HG03565 (cell line): ENCODE results near the gene RUFY1.

Experiments
- ATAC-seq: cut with Tn5 transposase; IDR thresholded peaks from one replicate; pipeline ENCODE4 v1.9.1; 2021; ENCODE audit warnings: mild to moderate bottlenecking, moderate library complexity; ENCODE audit not compliant: unreplicated experiment

The RUFY1 gene

DNA sequence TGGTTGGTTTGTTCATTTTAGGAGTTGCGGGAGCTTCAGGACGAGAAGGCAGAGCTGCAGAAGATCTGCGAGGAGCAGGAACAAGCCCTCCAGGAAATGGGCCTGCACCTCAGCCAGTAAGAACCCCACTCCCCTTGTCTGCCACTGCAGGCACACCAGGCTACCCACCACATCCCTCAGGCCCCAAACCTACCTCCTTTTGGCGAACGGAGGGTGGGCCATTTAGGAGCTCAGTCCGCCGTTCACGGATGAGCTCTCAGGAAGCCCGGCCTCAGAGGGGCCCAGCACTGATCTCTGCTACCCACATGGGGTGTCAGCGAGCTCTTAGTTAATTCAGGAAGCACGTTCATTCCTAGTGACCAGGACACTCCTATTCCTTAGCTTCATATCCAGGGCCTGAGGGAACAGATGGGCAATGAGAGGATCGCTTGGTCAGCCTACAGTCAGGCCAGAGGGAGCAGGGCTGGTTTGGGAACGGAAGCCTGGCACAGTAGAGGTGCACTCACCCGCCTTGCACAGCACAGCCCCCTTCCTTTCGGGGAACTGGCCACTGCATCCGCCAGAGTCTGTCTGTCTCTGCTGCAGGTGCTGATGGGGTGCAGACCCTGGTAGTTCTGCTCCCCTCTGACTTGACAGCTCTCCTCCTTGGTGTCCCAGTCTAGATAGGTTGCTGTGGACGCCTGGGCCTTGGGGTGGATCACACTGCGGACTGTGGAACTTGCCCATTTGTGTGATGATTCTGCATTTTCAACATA is 51.7 kb downstream of the RUFY1 start:
- no peak for ATAC-seq

GRCh38 chr5:179603308-179603707 is 53.0 kb downstream of the RUFY1 start:
- no peak for ATAC-seq

- no peak for ATAC-seq
Measured at GRCh38 chr5:179605026-179605833, 54.9 kb downstream of the RUFY1 start.

- no peak for ATAC-seq
Measured at GRCh38 chr5:179606071-179606909, 55.9 kb downstream of the RUFY1 start.

GRCh38 chr5:179606910-179607159 is 56.5 kb downstream of the RUFY1 start:
- ATAC-seq = no peak

DNA sequence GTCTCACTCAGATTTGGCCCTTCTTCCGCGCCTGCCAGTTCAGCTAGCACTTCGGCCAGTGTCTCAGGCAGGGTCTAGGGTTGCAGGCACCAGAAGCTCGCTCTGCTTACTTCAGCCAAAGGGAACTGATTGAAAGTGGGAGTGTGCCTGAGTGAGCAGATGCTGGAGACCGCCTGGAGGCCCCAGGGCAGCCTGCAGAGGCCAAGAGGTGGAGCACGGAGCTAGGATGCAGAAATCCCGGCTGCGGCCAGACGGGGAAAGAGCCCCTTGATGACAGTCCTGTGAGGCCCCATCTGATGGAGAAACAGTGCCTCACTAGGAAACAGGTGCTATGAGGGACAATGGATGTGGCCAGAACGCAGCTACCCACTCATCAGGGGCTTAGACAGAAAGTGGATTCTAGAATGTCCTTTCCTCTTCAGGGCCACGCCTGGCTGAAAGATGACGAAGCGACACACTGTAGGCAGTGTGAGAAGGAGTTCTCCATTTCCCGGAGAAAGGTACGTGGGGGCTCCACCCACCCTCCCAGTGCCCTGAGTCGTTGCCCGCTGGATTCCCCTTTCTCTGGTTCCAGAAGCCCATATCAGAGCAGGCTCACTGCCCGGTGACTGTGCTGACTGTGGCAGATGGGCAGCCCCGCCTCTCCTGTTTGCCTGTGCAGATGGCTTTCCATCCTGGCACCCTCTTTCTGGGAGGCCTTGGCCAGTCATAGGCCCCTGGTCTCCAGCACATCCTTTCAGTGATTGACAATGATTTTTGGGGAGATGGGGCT is 57.0 kb downstream of the RUFY1 start:
- no peak for ATAC-seq

DNA sequence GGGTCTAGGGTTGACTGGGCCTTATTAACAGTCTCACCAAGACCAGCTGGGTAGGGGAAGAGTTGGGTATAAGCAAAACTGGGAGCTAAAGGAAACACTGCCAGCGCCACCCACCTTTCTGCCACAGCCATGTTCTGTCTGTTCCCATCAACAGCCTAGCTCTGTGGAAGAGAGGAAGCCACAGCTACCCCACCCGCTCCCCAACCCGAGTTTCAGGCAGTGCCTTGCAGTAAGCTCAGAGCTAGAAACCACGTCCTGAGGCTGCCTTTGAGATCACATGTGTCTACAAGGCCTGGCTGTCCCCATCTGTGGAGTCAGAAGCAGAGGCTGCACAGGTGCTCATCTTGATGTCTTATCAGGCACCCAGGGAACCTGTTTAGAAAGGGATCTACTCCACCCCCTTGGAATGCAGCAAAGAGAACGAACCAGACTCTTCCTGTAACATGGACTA is 57.8 kb downstream of the RUFY1 start:
- ATAC-seq = no peak

- no peak for ATAC-seq
Measured at GRCh38 chr5:179609834-179610108, 59.4 kb downstream of the RUFY1 start.

- ATAC-seq = no peak
Measured at GRCh38 chr5:179610109-179610902, 60.0 kb downstream of the RUFY1 start.

DNA sequence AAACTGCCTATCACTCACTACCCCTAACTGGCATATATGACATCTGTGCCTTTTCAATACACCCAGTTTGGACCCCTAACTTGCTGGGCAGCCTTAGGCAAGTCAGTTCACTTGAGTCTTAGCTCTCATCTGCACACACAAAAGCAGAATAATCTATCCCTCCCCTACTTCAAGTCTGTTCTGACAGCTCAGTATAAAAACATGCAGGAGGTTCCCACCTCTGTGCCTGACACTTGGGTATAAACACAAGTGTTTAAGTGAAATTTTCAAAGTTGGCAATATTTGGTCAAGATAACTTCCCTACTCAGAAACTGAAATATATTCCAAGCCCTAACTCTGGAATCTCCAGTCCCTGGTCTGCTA is 60.5 kb downstream of the RUFY1 start:
- ATAC-seq = no peak

DNA sequence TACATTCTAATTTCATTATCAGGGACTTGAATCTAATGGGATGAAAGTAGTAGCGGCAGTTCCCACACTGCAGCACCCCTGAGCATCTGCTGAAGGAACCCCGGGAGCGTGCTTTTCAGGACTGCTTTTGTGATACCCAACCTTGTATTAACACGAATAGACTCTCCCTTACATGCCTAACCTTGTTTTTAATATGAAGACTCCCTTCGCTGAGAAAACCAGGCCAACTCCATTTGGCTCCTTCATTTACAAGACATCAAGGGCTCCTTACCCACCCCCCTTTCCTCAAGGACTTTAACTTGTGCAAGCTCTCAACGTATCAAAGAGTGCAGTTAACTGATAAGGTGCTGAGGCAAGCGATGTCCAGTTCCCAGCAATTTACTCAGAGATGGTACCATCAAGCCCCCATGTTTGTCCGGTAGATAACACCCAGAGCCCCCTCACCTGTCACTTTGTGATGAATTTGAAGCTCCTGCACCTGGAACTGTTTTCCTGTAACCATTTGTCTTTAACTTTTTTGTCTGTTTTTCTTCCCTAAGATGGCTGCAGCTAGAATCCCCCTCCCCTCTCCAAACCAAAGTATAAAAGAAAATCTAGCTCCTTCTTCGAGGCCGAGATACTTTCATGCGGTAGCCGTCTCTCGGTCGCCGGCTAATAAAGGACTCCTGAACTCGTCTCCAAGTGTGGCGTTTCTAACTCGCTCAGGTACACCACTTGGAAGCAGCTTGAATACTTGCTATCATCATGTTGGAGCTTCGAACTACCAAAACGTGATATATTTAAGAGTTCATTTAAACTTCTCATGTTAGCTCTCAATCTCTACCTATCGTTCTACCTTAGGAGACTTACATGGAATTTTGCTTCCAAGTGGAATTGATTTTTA is 62.5 kb downstream of the RUFY1 start:
- no peak for ATAC-seq

GRCh38 chr5:179613460-179614071 is 63.2 kb downstream of the RUFY1 start:
- no peak for ATAC-seq

- no peak for ATAC-seq
Measured at GRCh38 chr5:179614745-179615144, 64.4 kb downstream of the RUFY1 start.

GRCh38 chr5:179615203-179615602 is 64.8 kb downstream of the RUFY1 start:
- ATAC-seq = no peak

DNA sequence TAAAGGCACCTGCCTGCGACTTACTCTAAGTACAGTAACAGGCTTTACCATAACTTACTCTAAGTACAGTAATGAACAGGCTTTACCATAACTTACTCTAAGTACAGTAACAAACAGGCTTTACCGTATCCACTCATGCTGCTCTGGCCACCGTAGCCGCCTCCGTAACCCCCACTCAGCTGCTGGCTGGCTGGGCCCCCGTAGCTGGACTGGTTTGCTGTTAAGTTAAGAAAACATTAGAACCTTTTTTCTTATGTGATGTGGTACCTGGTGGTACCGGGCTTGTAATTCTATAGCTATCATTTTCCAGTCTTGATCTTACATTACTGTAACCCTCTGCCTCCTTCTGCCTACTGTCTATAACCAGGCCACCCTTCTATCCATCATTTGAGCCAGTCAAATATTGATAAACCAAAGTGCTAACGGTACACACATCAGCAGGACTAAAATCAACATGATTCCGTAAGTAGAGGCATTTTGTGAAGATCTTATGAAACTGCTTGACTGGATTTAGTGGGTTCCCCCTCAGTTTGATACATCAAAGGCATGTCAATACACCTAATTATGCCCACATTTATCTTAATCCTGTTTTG is 65.7 kb downstream of the RUFY1 start:
- ATAC-seq = no peak

DNA sequence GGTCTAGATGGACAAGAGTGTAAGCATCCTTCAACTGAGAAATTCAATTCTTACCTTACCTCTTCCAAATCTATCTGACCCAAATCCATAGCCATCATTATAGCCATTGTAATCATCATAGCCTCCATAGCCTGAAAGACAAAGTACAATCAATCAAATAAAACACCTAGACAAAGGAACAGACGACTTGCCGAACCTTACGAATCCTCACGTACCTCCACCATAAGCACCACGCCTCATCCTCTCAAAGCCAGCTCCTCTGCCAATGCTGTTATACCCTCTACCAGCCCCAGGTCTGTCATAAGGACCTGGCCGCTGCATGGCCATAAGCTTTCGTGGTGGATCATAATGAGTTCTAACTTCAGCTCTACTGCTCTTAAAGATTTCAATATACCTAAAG is 67.6 kb downstream of the RUFY1 start:
- no peak for ATAC-seq

DNA sequence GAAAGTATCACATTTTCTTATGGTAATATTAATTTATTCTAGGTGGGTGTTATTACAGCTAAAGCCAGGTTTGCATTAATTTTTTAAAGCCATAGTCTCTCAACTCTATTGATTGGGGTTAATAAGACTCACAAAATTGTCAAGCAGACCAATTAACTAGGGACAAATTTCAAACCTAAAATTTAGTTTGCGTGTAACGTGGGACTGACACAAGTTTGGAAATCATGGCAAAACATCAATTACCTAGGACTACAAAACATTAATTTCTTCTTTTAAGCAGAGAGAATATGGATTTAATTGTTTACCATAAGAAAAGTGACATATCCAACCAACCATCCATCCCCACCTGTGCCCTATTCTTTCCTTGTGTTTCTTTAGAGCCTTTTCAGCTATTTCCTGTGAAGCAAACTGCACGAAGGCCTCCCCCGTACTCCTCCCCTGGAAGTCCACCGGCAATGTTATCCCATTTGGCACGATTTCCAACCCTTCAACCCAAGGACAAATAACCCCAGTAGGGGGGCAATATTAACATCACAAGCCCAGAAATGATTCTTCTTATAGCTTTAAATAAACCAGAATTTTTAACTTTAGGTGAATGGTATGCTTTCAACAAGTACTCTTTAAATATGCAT is 68.7 kb downstream of the RUFY1 start:
- ATAC-seq = no peak

DNA sequence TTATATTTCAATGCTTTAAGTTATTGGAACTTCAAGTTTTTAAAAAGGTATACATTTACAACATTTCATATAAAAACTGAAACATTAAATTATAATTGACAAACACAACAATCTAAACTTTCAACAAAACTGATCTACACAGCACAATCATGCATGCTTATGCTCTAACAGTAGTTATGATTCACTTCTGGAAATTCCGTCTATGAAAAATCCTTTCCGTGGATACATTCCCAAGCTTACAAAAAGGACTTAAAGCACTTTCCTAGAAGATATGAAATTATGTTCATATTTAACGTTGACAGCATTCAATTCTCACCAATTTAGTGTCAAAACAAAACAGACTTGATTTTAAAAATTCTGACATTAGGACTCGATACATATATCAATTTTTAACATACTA is 69.4 kb downstream of the RUFY1 start:
- no peak for ATAC-seq
